ENCODE measurements around the gene RNU2-63P.

Gene RNU2-63P

DNA sequence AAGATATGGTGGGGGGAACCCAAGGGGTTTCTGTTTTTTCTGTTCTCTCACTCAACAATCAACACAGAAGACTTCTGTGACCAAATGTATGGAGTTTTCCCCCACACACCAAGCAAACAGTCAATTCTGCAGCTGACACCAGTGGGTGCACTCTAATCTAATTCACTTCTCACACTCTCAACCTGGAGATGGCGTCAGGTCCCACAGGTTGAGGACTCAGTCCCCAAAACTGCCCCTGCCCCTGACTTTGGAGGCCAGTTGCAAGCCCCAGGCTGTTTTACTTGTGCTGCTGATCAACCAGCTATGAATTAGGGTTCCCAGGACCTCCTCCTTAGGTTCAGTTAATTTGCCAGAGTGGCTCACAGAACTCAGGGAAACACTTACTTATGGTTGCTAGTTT is 6.2 kb downstream of the RNU2-63P start:
- TF ChIP-seq GATA3 (IDR thresholded peaks at IDR 0.05; ENCODE audit: low read depth, low read length): no peak
- TF ChIP-seq GATA2 (IDR thresholded peaks at IDR 0.05; ENCODE audit: low read depth, low read length): no peak

DNA sequence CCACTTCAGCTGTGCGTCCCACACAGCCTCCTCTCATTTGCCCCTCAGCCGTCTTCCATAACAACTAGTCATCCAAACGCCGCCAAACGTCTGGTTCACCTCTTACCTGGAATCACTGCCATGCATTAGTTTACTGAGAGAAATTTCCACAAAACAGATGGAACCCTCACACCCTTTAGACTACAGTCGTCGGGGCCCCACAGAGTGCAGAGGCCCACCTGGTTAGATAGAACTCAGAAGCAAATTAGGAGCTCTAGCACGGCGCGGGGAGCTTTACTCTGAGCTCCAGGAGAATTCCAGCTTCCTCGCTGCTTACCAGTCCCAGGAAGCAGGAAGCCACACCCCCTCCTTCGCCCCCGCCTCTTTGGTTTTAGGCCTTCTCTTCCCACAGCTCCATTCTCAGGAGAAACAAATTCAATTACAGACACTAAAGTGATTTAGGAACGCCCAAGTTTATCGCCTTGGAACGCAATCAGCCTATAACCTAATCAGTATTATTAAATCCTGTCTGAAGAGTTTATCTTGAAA is 9.4 kb downstream of the RNU2-63P start:
- TF ChIP-seq GATA3 (IDR thresholded peaks at IDR 0.05; ENCODE audit: low read depth, low read length): no peak
- no peak for TF ChIP-seq GATA2 (IDR thresholded peaks at IDR 0.05; ENCODE audit: low read depth, low read length)

DNA sequence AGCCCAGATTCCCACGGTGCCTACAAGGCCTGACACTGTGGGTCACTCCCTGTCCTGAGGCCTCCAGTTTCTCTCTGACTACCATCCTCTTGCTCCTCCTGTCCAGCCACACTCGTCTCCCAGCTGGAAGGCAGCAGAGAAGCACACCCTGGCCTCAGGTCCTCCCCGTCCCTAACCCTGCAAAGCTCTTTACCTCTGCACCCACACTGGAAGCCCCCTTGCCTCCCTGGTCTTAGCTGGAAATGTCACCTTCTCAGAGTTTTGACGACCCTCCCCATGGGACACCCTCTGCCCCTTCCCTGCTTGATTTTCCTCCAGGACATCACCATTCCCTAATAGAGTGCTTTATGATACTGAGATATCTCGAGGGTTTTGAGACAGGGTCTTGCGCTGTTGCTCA is 10.6 kb downstream of the RNU2-63P start:
- TF ChIP-seq GATA3 (IDR thresholded peaks at IDR 0.05; ENCODE audit: low read depth, low read length): no peak
- no peak for TF ChIP-seq GATA2 (IDR thresholded peaks at IDR 0.05; ENCODE audit: low read depth, low read length)

DNA sequence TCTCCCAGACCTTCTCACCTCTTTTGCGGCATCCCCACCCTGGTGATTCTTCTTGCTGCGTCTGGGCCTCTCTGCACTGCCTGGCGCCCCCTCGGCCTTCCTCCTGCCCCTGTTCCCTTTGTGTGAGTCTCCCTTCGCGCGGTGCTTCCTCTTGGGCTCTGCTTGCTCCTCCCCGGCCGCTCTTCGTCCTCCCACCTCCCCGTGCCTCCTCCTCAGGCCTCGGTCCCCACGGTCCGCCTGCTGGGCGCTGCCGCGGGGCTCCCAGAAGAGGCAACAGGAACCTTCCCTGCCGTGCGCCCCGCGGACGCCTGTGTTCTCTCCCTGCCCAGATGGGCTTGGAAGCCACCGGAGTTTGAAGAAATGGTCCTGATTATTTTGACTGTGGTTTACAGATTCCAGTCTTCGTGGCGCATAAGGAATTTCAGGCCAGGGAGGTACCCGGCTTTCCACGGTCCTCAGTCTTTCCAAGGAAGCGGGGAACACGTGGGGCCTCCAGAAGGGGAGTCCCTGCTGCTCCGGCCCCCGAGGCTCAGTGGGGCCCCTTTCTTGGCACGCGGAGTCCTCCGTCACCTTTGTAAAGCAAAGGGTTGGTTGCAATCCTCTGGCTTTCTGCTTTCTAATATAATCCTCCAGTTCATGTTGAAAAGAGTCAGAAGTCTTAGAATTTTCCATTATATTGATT is 13.1 kb downstream of the RNU2-63P start:
- no peak for TF ChIP-seq GATA3 (IDR thresholded peaks at IDR 0.05; ENCODE audit: low read depth, low read length)
- no peak for TF ChIP-seq GATA2 (IDR thresholded peaks at IDR 0.05; ENCODE audit: low read depth, low read length)

DNA sequence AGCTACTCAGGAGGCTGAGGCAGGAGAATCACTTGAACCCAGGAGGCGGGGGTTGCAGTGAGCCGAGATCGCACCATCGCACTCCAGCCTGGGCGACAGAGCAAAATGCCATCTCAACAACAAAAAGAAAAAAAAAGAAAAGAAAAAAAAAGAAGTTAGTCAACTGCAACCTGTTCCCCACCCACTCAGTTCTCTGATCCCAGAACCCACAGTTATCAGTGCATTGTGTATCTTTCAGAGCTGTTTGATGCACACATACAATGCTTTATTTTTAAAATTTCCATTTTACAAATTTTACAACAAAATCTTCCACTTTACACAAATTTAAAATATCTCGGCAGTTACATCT is 14.0 kb downstream of the RNU2-63P start:
- TF ChIP-seq GATA3 (IDR thresholded peaks at IDR 0.05; ENCODE audit: low read depth, low read length) (no peak), GATA2 (IDR thresholded peaks at IDR 0.05; ENCODE audit: low read depth, low read length) (no peak)

DNA sequence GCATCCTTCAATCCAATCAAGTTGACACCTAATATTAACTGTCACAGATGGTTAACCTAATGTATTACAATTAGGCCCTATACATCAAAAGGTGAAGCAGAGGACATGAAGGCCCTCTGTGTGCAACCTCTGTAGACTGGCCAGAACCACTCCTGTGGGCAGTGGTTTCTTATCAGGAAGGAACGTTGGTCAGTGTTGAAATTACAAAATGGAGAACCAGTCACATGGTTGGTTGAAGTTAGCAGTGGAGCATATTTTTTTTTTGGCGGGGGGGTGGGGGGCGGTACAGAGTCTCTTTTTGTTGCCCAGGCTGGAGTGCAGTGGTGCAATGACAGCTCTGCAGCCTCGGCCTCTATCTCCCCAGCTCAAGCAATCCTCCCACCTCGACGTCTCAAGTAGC is 19.8 kb downstream of the RNU2-63P start:
- TF ChIP-seq GATA2 (IDR thresholded peaks at IDR 0.05; ENCODE audit: low read depth, low read length) (no peak), GATA3 (IDR thresholded peaks at IDR 0.05; ENCODE audit: low read depth, low read length) (no peak)

DNA sequence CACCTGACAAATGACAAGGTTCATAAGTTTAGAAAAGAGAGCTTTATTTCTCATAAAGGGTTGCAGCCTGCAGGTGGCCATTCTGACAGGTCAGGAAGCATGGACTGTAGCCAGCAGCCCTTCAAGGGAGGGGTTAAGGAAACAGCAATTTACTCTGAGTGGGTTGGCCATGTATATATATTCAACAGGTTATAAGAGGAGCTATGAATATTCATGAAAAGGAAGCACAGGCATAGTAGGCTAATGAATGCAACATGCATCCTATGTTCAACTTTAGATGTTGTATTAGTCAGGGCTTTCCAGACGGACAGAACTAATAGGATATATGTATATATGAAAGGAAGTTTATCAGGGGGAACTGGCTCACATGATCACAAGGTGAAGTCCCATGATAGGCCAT is 20.6 kb downstream of the RNU2-63P start:
- TF ChIP-seq GATA3 (IDR thresholded peaks at IDR 0.05; ENCODE audit: low read depth, low read length) (no peak), GATA2 (IDR thresholded peaks at IDR 0.05; ENCODE audit: low read depth, low read length) (no peak)

All from SH-SY5Y (cell line).